IPS-NIHi7 (cell line): ENCODE measurements around the gene FCGBP.
"Not testable (repeated sequence)": the region's sequence is repeated elsewhere in the genome, so short reads cannot be mapped to it uniquely, and the experiment has no call there.

Experiments
- DNase-seq: peaks from one replicate; pipeline ENCODE4 v3.0.0; 2012; ENCODE audit warnings: mixed read lengths; ENCODE audit errors: extremely low spot score

Gene FCGBP

DNA sequence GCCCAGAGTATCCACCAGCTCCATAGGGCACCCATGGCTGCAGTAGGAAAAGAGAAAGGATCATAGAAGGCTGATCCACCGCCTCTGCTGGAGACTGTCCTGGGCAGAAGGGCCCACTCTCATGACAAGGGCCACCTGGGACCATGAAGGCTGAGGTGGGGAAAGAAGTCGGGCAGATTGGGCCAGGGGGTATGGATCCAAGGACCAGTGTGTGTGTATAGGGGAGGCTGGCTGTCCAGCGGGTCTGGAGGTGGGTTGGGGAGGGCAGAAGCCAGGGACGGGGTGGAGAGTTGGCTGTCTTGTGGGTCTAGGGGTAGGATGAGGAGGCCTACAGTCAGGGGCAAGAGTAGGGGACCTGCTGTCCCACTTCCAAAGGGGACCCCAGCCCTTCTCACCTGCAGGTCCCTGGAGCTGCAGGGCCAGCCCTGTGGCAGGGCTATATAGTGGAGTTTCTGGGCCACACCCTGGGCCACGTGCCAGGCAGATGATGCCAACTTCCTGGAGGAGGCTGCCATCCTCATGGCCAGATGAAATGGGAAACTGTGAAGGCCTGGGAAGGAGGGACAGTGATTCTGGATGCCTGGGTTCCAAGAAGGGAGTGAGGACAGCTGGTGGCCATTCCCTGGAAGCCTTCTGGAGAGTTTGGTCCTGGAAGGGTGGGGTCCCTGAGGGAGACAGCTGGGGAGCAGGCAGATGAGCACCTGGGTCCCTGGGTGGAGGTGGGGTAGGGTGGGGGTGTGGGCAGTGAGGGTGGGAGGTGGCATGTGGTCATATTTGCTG, at the start of gene FCGBP:
FCGBP (minus strand) TSS at position 51 of the 780 bp plus-strand sequence.
- DNase-seq, result peak; percentile 6

DNA sequence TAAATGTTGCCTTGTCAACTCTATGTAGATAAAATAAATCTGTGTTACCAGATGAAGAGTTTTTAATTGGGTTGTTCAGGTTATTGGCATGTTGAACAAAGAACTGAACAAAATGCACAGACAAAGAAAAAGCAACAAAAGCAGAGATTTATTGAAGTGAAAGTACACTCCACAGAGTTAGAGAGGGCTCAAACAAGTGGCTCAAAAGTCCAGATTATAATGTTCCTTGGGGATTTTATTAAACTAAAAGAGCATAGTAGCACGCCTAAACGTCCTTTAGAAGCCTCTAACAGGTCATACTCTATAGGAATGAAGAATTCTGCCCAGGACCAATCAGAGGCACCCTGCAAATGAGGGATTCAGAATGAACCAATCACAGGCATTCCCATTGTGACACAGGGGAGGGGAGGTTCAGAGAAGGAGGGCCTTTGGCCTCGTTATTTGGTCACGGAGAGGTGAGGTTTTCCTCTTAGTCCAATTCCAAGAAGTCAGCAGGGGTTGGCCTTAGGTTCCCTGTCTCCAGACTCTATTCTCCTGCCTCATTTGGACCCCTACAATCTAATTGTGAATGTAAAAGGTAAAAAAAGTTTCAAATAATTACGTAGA, 49.4 kb upstream of the FCGBP start:
- no peak for DNase-seq

DNA sequence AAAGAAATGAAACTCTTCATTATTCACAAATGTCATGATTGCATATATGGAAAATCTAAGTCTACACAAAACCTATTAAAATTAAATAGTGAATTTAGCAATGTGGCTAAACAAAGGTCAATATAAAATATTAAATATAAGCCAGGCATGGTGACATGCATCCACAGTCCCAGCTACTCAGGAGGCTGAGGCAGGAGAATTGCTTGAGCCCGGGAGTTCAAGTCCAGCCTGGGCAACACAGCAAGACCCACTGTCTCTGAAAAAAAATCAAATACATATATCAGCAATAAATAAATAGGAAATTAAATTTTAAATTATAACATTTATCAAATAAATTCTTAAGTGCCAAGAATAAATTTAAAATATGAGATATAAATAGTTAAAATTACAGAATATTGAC, 48.4 kb upstream of the FCGBP start:
- DNase-seq, result no peak

DNA sequence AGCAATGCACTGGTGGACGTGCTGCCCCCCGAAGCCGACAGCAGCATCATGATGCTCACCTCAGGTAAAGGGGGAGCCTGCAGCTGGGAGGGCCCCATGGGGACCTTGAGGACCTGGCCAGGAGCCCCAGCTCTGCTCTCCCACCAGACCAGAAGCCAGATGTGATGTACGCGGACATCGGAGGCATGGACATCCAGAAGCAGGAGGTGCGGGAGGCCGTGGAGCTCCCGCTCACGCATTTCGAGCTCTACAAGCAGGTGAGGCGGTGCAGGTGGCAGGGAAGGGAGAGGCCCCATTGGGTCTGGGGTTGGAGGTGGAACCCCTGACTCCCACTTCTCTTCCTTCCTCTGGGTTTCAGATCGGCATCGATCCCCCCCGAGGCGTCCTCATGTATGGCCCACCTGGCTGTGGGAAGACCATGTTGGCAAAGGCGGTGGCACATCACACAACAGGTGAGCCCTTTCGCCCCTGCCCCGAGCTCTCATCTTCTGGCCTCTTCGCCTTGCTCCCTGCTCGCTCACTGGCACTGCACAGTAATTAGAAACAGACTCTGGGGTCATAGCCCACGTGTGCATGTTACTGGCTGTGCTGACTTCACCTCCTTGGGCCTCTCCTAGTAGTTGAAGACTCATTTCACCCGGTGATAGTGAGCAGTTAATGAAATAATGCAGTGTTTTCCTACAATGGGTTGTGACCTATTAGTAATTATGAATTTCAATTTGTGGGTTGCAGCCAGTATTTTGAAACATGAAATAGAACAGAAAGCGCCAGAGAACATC, 40.1 kb upstream of the FCGBP start:
- DNase-seq, result no peak

DNA sequence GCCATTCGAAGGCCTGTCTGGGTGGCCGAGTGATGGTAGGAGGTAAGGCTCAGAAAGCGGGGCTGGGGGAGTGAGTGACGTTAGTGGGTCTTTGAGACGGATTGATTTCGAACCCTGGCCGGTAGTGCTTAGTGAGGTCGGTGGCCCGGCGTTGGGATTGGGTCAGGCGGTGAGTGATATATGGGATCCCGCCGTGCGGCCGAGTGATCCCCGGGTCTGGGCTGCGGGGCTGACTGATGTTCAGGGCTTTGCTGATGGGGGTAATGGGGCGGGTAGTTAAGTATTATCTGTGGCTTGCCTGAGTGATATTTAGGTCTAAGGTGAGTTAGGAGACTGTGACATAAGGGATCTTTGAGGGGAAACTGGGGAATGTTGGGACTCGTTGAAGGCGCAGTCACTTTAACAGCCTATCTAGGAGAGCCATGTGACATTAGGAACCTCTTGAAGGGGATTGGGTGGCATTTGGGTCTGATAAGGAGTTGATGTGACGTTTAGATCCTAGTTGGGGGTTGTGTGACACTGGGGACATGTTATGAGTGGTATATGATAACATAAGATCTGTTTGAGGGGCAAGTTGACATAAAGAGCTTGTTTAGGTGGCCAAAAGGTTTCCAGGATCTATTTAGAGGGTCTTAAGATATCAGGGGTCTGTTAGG, 37.1 kb upstream of the FCGBP start:
- peak; percentile 38 for DNase-seq

DNA sequence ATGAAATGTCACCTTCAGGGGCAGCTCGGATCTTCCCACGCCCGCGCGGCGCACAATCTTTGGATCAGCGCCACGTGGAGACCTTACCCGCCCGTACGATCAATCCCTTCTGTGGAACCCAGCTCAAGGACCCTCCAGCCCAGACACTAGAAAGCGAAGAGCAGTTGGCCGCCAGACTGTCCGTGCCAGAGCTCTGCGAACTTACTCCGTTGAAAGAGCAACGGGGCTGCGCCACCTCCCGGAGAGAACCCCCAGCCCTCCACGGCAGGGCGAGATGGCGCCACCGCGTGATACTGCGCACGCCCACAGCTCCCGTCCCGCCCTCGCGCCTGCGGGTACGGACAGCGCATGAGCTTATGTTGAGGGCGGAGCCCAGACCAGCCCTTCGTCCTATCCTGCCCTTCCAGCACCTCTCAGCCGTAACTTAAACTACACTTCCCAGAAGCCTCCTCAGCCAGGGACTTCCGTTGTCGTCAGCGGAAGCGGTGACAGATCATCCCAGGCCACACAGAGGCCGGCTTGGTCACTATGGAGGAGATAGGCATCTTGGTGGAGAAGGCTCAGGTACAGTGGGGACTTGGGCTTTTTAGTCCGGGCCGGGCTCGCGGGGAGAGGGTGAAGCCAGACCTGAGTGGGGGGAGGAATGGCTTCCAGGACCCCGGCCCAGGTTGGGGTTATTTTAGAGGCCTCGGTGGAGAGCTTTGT, 36.4 kb upstream of the FCGBP start, which contains the start of gene PSMC4:
PSMC4 (plus strand) TSS at position 491 of the 705 bp plus-strand sequence; CDS start at position 529, 38 bp downstream.
- DNase-seq, result peak; percentile 99

DNA sequence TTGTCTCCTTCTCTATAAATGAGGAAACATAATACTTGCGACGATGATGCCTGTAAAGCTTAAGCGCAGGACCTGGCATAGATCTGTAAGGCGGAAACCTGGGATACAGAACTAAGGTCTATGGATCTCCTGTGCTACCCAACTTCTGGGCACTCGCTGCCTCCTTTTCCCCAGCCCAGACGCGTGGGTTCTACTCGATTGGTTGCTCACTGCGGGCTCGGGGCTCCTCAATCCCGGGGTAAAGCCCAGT, 35.9 kb upstream of the FCGBP start:
- no peak for DNase-seq

DNA sequence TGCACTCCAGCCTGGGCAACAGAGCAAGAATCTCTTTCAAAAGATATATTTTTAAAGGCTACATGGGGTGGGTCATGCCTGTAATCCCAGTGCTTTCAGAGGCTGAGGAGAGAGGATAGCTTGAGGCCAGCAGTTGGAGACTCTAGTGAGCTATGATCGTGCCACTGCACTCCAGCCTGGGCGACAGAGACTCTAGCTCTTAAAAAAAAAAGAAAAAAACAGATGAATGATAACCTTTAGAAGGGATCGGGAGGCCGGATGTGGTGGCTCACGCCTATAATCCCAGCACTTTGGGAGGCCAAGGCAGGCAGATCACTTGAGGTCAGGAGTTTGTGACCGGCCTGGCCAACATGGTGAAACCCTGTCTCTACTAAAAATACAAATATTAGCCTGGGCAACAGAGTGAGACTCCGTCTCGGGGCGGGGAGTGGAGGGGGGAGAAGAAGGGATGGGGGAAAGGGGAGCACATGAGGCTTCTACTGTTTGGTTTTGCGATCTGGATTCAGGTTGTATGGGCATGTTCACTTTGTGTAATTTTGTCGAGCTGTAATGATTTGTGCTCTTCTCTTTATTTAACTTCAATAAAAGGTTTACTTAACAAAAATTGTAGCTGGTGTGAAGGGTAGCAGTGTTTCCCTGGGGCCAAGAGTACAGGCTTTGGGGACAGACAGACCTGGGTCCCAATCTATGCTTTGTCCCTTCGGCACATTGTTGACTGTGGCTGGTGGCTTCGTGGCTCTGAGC, 35.4 kb upstream of the FCGBP start:
- DNase-seq, result no peak

DNA sequence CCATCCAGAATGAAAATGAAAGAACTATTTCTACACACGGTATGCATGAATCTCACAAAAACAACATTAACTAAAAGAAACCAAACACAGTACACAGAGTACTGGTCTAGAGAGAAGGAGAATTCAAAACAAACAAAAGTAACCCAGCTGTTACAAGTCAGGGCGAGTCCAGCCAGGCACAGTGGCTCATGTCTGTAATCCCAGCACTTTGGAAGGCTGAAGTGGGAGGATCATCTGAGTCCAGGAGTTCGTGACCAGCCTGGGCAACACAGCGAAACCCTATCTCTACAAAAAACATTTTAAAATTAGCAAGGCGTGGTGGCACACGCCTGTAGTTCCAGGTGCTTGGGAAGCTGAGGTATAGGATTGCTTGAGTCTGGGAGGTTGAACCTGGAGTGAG, 34.8 kb upstream of the FCGBP start:
- no peak for DNase-seq

DNA sequence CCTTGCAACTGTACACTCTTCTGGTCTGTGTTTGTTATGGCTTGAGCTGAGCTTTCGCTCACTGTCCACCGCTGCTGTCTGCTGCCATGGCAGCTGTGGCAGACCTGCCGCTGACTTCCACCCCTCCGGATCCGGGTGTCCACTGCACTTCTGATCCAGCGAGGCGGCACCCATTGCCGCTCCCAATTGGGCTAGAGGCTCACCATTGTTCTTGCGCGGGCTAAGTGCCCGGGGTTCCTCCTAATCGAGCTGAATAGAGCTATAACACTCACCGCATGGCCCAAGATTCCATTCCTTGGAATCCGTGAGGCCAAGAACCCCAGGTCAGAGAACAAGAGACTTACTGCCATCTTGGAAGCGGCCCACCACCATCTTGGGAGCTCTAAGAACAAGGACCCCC, 34.4 kb upstream of the FCGBP start:
- DNase-seq, result no peak

DNA sequence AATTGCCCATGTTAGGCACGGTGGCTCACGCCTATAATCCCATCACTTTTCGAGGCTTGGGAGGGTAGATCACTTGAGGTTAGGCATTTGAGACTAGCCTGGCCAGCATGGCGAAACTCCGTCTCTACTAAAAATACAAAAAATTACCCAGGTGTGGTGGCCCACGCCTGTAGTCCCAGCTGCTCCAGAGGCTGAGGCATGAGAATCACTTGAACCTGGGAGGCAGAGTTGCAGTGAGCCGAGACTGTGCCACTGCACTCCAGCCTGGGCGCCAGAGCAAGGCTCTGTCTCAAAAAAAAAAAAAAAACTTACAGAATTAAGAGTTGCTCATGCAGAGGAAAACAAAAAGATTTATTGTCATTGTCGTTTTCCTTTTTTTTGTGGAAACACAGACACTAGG, 33.1 kb upstream of the FCGBP start:
- DNase-seq, result no peak

DNA sequence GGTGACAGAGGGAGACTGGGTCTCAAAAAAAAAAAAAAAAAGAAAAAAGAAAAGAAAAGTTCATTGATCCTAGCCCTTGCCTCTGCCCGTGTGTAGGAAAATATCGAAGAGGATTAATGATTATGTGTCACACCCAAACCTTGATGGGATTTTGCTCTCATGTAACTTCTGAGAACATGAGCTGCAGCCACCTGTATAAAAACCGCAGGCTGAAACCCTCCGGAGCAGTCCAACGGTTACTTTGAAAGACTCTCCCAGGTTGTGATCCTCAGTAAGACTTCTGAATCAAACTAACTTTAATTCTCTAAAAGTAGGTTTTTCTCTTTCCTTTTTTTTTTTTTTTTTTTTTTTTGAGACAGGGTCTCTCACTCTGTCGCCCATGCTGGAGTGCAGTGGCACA, 32.2 kb upstream of the FCGBP start:
- no peak for DNase-seq

DNA sequence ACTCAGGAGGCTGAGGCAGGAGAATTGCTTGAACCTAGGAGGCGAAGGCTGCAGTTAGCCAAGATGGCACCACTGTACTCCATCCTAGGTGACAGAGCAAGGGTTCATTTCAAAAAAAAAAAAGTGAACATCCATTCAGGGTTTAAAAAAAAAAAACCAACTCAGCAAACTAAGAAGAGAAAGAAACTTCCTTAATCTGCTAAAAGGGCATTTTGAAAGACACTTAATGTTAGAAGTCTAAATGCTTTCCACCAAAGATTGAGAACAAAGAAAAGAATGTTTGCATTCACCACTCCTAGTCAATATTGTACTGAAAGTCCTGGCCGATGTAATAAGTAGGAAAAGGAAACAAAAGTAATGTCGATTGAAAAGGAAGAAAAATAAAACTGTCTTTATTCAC, 29.5 kb upstream of the FCGBP start:
- DNase-seq, result no peak

DNA sequence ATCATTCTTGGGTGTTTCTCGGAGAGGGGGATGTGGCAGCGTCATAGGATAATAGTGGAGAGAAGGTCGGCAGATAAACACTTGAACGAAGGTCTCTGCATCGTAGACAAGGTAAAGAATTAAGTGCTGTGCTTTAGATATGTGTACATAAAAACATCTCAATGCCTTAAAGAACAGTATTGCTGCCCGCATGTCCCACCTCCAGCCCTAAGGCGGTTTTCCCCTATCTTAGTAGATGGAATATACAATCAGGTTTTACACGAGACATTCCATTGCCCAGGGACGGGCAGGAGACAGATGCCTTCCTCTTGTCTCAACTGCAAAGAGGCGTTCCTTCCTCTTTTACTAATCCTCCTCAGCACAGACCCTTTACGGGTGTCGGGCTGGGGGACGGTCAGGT, 25.0 kb upstream of the FCGBP start:
- DNase-seq, result not testable (repeated sequence)

DNA sequence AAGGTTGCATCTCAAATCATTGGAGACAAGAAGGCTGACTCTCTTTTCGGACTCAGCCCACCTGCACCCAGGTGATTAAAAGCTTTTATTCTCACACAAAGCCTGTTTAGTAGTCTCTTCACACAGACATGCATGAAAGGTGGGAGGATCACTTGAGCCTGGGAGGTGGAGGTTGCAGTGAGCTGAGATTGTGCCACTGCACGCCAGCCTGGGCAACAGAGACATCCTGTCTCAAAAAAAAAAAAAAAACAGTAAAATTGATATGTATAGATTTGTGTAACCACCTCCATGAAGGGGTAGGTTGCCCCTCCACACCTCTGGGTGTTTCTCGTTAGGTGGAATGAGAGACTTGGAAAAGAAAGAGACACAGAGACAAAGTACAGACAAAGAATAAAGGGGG, 24.5 kb upstream of the FCGBP start:
- DNase-seq, result not testable (repeated sequence)

DNA sequence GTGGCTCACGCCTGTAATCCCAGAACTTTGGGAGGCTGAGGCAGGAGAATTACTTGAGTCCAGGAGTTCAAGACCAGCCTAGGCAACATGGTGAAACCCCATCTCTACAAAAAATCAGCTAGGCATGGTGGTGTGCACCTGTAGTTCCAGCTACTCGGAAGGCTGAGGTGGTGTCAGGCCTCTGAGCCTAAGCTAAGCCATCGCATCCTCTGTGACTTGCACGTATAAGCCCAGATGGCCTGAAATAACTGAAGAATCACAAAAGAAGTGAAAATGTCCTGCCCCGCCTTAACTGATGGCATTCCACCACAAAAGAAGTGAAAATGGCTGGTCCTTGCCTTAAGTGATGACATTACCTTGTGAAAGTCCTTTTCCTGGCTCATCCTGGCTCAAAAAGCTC, 23.5 kb upstream of the FCGBP start:
- not testable (repeated sequence) for DNase-seq

DNA sequence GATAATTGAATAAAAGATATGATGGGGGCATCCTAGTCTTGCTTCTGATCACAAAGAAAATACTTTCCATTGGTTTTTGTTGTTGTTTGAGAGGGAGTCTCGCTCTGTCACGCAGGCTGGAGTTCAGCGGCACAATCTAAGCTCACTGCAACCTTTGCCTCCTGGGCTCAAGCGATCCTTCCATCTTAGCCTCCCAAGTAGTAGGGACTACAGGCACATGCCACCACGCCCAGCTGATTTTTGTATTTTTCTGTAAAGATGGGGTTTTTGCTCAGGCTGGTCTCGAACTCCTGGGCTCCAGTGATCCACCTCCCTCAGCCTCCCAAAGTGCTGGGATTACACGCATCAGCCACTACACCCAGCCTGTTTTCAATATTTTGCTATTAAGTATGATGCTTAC, 19.5 kb upstream of the FCGBP start:
- no peak for DNase-seq

DNA sequence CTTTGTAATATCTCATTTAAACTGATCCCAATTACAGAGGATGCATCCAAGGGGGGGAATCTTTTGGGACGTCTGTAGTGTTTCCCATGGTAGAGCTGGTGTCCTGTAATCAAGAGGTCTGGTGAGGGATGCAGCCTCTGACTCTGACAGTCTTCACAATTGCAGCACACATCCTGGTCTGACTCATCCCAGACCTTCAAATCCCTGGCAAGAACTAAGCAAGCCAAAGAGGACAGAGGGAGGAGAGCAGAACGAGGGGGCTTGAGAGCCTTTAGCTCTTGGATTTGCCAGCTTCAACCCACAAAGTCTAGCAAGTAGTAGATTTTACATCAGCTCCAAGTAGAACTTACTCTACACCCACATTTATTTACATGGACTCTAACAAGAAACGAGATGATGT, 17.3 kb upstream of the FCGBP start:
- no peak for DNase-seq

DNA sequence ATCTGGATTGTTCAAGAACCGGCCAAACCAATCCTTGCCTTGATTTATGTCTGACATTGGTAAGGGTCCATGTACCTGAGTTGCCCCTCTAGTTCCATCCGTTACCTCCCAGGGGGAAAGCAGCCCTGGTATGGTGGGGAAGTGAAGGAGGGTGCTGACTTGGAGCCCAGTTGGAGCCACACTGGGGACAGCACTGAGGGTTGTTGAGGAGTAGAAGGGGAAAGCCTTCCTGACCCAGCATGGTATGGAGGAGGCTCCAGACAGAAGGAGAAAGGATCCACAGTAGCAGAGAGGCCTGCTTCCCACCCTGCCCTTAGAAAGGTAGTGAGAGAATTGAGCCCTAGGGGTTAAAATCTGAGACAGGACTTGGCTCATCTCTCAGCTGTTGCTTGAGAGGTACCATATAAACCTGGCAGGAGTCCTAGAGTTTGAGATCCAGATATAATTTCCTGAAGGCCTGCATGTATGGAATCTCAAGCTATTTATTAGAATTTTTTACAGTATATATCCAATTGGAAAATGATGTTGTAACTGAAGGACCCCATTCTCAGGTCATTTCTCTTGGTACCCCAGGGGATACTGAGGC, 16.7 kb upstream of the FCGBP start:
- DNase-seq, result no peak

DNA sequence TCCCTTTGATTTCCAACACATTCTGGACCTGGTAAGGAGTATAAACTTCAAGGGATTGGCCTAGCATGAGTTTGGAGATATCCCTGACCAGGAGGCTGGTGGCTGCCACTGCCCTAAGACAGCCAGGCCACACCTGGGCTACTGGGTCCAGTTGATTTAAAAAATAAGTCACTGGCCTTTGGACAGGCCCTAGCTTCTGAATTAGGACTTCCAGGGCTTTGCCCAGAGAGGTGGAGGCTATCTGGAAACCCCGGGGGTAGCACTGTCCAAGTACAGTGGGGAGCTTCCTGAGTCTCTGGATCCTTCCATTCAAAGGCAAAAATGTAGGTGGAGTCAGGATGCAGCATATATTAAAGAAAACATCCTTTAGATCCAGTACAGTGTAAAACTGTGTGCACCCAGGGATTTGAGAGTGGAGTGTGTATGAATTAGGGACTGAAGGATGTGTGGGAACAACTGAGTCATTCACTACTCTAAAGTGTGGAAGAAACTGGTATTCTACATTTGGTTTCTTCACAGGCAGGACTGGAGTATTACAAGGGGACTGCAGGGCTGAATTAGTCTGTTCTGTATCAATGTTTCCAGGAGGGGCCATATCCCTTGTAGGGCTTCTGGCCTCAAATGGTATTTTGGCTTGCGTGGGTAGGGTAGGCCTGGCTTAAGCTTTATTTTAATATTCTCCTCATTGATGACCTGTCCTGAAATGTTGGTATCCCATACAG, 14.8 kb upstream of the FCGBP start:
- DNase-seq, result no peak
